ENCODE results near the gene CEL.
A peak's percentile ranks its signal among the peaks of the same experiment; 100 is the strongest.
"Not testable (repeated sequence)": the region's sequence is repeated elsewhere in the genome, so short reads cannot be mapped to it uniquely, and the experiment has no call there.

Gene CEL

GRCh38 chr9:133061764-133062145 is at the start of gene CEL:
CEL (plus strand) TSS chr9:133061981; CDS start chr9:133062003, 22 bp downstream.
- not testable (repeated sequence) for H3K4me1 Mint-ChIP-seq
- H3K27ac Mint-ChIP-seq = peak within 1 kb of the TSS in 1 of 3 experiments; percentile 74

GRCh38 chr9:133014696-133015095 is 47.1 kb upstream of the CEL start:
- no peak for TF ChIP-seq CTCF (IDR thresholded peaks at IDR 0.05; ENCODE audit: unreplicated experiment in 3 of 3)
- Mint-ChIP-seq H3K27ac (no peak overlapping the region), H3K27me3 (ENCODE audit: low read depth) (peaks cover 21% of the 10 kb centered on the region)

More at GRCh38 chr9:133061764-133062145, at the start of gene CEL:
- not testable (repeated sequence) for H3K9me3 Mint-ChIP-seq; H3K27me3 Mint-ChIP-seq (ENCODE audit: low read depth)
- Mint-ChIP-seq H3K36me3 (ENCODE audit: low read depth) (peaks cover 17% of the 10 kb centered on the region), H3K4me3 (peak within 1 kb of the TSS in 1 of 3 experiments; percentile 56)

GRCh38 chr9:133023117-133023890 is 38.5 kb upstream of the CEL start:
- H3K4me3 Mint-ChIP-seq = no peak overlapping the region
- H3K9me3 Mint-ChIP-seq = no peaks in the 10 kb centered on the region
- H3K4me1 Mint-ChIP-seq = no peaks in the 10 kb centered on the region
- peaks cover 7% of the 10 kb centered on the region for H3K27me3 Mint-ChIP-seq (ENCODE audit: low read depth)
- no peak for TF ChIP-seq CTCF (IDR thresholded peaks at IDR 0.05; ENCODE audit: unreplicated experiment in 3 of 3)
- H3K36me3 Mint-ChIP-seq (ENCODE audit: low read depth) = no peaks in the 10 kb centered on the region
- H3K27ac Mint-ChIP-seq = no peak overlapping the region

More at GRCh38 chr9:133014696-133015095, 47.1 kb upstream of the CEL start:
- H3K9me3 Mint-ChIP-seq = peaks cover 20% of the 10 kb centered on the region
- no peaks in the 10 kb centered on the region for H3K4me1 Mint-ChIP-seq
- H3K36me3 Mint-ChIP-seq (ENCODE audit: low read depth) = no peaks in the 10 kb centered on the region
- H3K4me3 Mint-ChIP-seq = no peak overlapping the region

GRCh38 chr9:133026426-133026825 is 35.4 kb upstream of the CEL start:
- H3K4me3 Mint-ChIP-seq = peak overlapping the region; percentile 36 to 75 (median 58)
- peaks cover 4% of the 10 kb centered on the region for H3K27me3 Mint-ChIP-seq (ENCODE audit: low read depth)
- no peaks in the 10 kb centered on the region for H3K9me3 Mint-ChIP-seq
- TF ChIP-seq CTCF (IDR thresholded peaks at IDR 0.05; ENCODE audit: unreplicated experiment in 3 of 3) = no peak
- no peak overlapping the region for H3K27ac Mint-ChIP-seq
- H3K36me3 Mint-ChIP-seq (ENCODE audit: low read depth) = peaks cover 4% of the 10 kb centered on the region
- peaks cover 12% of the 10 kb centered on the region for H3K4me1 Mint-ChIP-seq

- no peak for TF ChIP-seq CTCF (IDR thresholded peaks at IDR 0.05; ENCODE audit: unreplicated experiment in 3 of 3)
- H3K4me1 Mint-ChIP-seq = peaks cover 19% of the 10 kb centered on the region
- peak overlapping the region; percentile 73 to 94 (median 77) for H3K4me3 Mint-ChIP-seq
- H3K9me3 Mint-ChIP-seq = no peaks in the 10 kb centered on the region
- peaks cover 3% of the 10 kb centered on the region for H3K27me3 Mint-ChIP-seq (ENCODE audit: low read depth)
- H3K27ac Mint-ChIP-seq = no peak overlapping the region
- H3K36me3 Mint-ChIP-seq (ENCODE audit: low read depth) = peaks cover 11% of the 10 kb centered on the region
Measured at GRCh38 chr9:133027134-133027533, 34.6 kb upstream of the CEL start.

- Mint-ChIP-seq H3K27me3 (ENCODE audit: low read depth) (peaks cover 3% of the 10 kb centered on the region), H3K27ac (no peak overlapping the region), H3K36me3 (ENCODE audit: low read depth) (peaks cover 22% of the 10 kb centered on the region), H3K4me3 (peak overlapping the region; percentile 94 to 99 (median 95)), H3K4me1 (peaks cover 29% of the 10 kb centered on the region), H3K9me3 (no peaks in the 10 kb centered on the region)
- TF ChIP-seq CTCF (IDR thresholded peaks at IDR 0.05; ENCODE audit: unreplicated experiment in 3 of 3) = no peak
Measured at GRCh38 chr9:133028221-133028620, 33.6 kb upstream of the CEL start.
